Ishikawa (cell line): Measurements from ENCODE around the gene TSPAN8.

Experiments used
- CEBPB ChIP-seq: IDR thresholded peaks from 2 replicates; pipeline ENCODE4 v1.6.1; 2012
- CREB1 ChIP-seq: IDR thresholded peaks from 2 replicates; pipeline ENCODE4 v1.6.1; 2012; ENCODE audit warnings: low read depth
- EGR1 ChIP-seq: IDR thresholded peaks from 2 replicates; pipeline ENCODE4 v1.6.1; 2012
- EP300 ChIP-seq: IDR thresholded peaks from 2 replicates; pipeline ENCODE4 v1.6.1; 2012; ENCODE audit warnings: borderline replicate concordance
- FOXM1 ChIP-seq: IDR thresholded peaks from 2 replicates; pipeline ENCODE4 v1.6.1; 2012; ENCODE audit warnings: low read depth, borderline replicate concordance
- NFIC ChIP-seq: IDR thresholded peaks from 2 replicates; pipeline ENCODE4 v1.6.1; 2012
- RAD21 ChIP-seq: IDR thresholded peaks from 2 replicates; pipeline ENCODE4 v1.6.1; 2012; ENCODE audit warnings: low read depth
- TAF1 ChIP-seq: IDR thresholded peaks from 2 replicates; pipeline ENCODE4 v1.6.1; 2012; ENCODE audit warnings: low read depth, mild to moderate bottlenecking
- TCF12 ChIP-seq: IDR thresholded peaks from 2 replicates; pipeline ENCODE4 v1.6.1; 2012; ENCODE audit warnings: low read depth
- TEAD4 ChIP-seq: IDR thresholded peaks from 2 replicates; pipeline ENCODE4 v1.6.1; 2012
- YY1 ChIP-seq: IDR thresholded peaks from 2 replicates; pipeline ENCODE4 v1.6.1; 2012; ENCODE audit warnings: low read depth
- ZBTB7A ChIP-seq: IDR thresholded peaks from 2 replicates; pipeline ENCODE4 v1.6.1; 2012; ENCODE audit warnings: low read depth
- TF ChIP-seq, protein P1 (sequence below): IDR thresholded peaks from 2 replicates; pipeline ENCODE4 v1.6.1; 2012
- TF ChIP-seq, protein P2 (sequence below): IDR thresholded peaks from 2 replicates; pipeline ENCODE4 v1.6.1; 2012; ENCODE audit warnings: low read depth, mild to moderate bottlenecking
- TF ChIP-seq, protein P3 (sequence below): IDR thresholded peaks from 2 replicates; pipeline ENCODE4 v1.6.1; 2012

TSPAN8 gene

DNA sequence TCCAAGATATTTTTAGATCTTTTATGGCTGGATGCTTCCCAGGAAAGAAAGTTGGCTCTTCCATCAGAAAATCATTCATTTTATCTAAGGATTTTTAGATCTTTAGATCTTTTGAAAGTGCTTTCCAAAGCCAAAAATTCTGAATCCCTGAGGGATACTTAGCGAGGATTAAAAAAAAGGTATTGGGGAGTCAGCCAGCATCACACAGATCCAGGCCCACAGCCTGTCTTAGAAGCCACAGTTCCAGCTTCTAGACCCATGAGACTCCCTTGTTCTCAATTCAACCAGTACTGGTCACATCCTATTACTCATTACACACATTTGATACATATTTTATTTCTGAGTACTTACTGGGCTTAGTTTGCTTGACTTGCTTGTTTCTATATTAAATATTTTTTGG lies 49.9 kb downstream of the TSPAN8 start:
- TF ChIP-seq EGR1 = no peak
- no peak for TF ChIP-seq ZBTB7A
- TF ChIP-seq RAD21 = no peak
- TF ChIP-seq CREB1 = no peak
- TF ChIP-seq TCF12 = no peak
- TF ChIP-seq YY1 = no peak
- no peak for TF ChIP-seq TAF1
- TF ChIP-seq TEAD4 = no peak
- TF ChIP-seq EP300 = no peak

DNA sequence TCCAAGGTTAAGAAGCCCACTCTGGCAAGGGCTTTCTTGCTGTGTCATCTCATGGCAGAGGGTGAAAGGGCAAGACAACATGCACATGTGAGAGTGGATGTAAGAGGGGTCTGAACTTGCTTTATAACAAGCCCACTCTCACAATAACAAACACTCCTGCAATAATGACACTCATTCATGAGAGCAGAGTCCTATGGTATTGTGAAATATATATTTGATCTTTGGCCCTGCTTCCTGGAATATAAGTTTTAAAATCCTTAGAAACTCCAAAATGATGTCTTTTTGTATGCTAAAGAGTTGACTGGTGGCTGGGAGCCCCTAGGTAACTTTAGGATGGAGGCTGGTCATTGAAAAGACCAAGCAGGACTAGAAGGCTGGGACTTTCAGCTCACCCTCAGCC lies 51.8 kb downstream of the TSPAN8 start:
- no peak for TF ChIP-seq FOXM1
- no peak for TF ChIP-seq EP300
- no peak for TF ChIP-seq YY1
- TF ChIP-seq TAF1 = no peak
- TF ChIP-seq TCF12 = no peak
- TF ChIP-seq ZBTB7A = no peak
- TF ChIP-seq, protein P1, sequence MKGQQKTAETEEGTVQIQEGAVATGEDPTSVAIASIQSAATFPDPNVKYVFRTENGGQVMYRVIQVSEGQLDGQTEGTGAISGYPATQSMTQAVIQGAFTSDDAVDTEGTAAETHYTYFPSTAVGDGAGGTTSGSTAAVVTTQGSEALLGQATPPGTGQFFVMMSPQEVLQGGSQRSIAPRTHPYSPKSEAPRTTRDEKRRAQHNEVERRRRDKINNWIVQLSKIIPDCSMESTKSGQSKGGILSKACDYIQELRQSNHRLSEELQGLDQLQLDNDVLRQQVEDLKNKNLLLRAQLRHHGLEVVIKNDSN = no peak
- no peak for TF ChIP-seq CREB1
- no peak for TF ChIP-seq RAD21
- TF ChIP-seq, protein P2, sequence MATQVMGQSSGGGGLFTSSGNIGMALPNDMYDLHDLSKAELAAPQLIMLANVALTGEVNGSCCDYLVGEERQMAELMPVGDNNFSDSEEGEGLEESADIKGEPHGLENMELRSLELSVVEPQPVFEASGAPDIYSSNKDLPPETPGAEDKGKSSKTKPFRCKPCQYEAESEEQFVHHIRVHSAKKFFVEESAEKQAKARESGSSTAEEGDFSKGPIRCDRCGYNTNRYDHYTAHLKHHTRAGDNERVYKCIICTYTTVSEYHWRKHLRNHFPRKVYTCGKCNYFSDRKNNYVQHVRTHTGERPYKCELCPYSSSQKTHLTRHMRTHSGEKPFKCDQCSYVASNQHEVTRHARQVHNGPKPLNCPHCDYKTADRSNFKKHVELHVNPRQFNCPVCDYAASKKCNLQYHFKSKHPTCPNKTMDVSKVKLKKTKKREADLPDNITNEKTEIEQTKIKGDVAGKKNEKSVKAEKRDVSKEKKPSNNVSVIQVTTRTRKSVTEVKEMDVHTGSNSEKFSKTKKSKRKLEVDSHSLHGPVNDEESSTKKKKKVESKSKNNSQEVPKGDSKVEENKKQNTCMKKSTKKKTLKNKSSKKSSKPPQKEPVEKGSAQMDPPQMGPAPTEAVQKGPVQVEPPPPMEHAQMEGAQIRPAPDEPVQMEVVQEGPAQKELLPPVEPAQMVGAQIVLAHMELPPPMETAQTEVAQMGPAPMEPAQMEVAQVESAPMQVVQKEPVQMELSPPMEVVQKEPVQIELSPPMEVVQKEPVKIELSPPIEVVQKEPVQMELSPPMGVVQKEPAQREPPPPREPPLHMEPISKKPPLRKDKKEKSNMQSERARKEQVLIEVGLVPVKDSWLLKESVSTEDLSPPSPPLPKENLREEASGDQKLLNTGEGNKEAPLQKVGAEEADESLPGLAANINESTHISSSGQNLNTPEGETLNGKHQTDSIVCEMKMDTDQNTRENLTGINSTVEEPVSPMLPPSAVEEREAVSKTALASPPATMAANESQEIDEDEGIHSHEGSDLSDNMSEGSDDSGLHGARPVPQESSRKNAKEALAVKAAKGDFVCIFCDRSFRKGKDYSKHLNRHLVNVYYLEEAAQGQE = no peak

DNA sequence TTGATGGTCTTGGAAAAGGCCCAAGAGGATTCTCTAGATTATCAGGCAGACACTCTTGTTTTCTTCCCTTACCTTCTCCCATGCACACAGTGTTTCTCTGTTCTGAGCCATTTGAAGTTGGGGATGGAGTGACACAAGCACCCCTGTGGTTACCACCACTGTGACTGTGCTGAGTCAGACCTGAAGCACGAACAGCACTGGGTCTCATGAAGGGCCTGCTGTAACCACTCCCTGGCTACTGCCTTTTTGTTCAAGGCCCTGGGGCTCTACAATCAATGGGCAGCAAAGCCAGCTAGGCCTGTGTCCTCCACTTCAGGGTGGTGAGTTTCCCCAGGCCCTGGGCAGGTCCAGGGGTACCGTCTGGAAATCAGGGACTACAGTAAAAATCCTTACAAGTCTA lies 65.5 kb downstream of the TSPAN8 start:
- no peak for TF ChIP-seq ZBTB7A
- TF ChIP-seq, protein P2 = no peak
- no peak for TF ChIP-seq CEBPB
- TF ChIP-seq TAF1 = no peak
- TF ChIP-seq, protein P1 = no peak
- no peak for TF ChIP-seq RAD21
- TF ChIP-seq EP300 = no peak
- no peak for TF ChIP-seq EGR1

DNA sequence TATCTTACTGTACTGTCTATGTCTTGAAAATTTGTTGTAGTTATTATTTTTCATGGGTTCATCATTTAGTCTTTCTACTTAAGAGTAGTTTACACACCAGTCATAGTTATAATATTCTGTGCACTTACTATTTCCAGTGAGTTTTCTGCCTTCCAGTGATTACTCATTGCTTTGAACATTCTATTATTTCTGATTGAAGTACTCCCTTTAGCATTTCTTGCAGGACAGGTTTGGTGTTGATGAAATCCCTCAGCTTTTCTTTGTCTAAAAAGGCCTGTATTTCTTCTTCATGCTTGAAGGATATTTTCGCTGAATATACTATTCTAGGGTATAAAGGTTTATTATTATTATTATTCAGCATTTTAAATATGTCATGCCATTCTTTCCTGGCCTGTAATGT lies 66.8 kb downstream of the TSPAN8 start:
- no peak for TF ChIP-seq YY1
- TF ChIP-seq CEBPB = no peak
- TF ChIP-seq ZBTB7A = no peak
- TF ChIP-seq, protein P1 = no peak
- TF ChIP-seq EGR1 = no peak
- no peak for TF ChIP-seq NFIC
- no peak for TF ChIP-seq TAF1
- no peak for TF ChIP-seq TCF12
- TF ChIP-seq RAD21 = no peak
- no peak for TF ChIP-seq EP300
- TF ChIP-seq, protein P3, sequence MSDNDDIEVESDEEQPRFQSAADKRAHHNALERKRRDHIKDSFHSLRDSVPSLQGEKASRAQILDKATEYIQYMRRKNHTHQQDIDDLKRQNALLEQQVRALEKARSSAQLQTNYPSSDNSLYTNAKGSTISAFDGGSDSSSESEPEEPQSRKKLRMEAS = no peak
- no peak for TF ChIP-seq FOXM1
- no peak for TF ChIP-seq TEAD4
- TF ChIP-seq CREB1 = no peak
- TF ChIP-seq, protein P2 = no peak

DNA sequence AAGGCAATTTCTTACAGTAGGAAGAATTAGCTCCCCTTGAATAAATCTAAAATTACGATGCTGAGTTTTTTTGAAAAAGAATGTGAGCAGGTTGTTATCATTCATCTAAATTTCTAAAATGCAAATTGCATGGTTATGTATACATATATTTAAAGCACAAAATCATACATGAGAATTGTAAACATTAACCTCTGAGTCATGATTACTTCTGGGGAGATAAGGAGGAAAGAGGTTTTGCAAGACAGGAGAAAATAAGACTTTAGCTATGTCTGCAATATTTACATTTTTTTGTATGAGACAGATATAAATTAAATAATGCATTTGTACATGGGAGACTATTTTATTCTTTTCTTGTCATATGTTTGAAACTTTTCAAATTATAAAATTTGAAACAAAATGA lies 72.2 kb downstream of the TSPAN8 start:
- TF ChIP-seq TEAD4 (no peak), ZBTB7A (no peak), CREB1 (no peak), FOXM1 (no peak)
- TF ChIP-seq, protein P2 = no peak
